GM18870 (cell line): Measurements from ENCODE around the gene IL15RA.
"Not testable (repeated sequence)": the region's sequence is repeated elsewhere in the genome, so short reads cannot be mapped to it uniquely, and the experiment has no call there.

Source experiments
- ATAC-seq: cut with Tn5 transposase; IDR thresholded peaks from one replicate; pipeline ENCODE4 v1.9.1; 2021; ENCODE audit warnings: moderate library complexity; ENCODE audit not compliant: unreplicated experiment

Gene IL15RA

GRCh38 chr10:5952731-5953385 lies 24.5 kb downstream of the IL15RA start:
- ATAC-seq: no peak

DNA sequence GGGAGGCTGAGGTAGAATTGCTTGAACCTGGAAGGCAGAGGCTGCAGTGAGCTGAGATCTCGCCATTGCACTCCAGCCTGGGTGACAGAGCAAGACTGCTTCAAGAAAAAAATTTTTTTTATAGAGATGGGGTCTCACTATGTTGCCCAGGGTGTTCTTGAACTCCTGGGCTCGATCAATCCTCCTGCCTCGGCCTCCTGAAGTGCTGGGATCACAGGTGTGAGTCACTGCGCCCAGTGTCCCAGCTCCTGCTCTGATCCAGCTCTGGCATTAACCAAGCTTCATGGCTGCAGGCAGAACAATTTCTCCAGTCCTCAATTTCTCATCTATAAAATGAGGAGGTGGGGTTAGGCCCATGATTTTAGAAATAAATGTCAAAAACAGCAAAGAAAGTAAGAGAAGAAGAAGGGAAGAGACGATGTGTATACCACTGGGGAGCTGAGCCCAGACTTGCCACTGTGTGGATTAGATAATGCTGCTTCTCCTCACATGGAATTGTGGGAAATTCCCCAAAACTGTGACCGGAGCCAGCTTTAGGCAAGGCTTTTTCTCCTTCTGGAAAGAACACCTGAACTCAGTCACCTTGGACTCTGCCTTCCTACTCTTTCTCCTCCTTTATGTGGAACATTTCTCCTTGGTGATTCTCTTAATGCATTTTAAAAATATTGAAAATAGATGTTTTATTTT lies 25.5 kb downstream of the IL15RA start:
- ATAC-seq: no peak

GRCh38 chr10:5951167-5951711 lies 26.1 kb downstream of the IL15RA start:
- no peak for ATAC-seq

- no peak for ATAC-seq
These were observed 28.2 kb downstream of the IL15RA start for GRCh38 chr10:5949009-5949759.

DNA sequence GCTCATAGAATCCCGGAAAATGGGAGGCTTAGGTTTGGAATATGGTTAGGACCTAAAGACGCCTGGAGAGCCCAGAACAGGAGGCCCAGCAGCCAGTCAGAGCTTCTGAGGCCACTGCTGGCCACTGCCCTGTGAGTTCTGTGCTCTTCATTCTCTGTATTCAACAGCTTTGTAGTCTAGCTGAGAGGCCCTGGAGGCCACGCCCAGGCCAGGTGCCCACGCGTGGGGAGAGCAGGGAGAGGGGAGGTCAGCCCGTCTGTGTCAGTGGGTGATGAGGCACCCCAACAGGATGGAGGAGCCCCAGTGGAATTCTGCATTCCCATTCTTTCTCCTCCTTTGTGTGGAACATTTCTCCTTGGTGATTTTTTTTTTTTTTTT lies 29.1 kb downstream of the IL15RA start:
- ATAC-seq: no peak

GRCh38 chr10:5947471-5948207 lies 29.7 kb downstream of the IL15RA start:
- ATAC-seq: no peak

GRCh38 chr10:5946786-5947185 lies 30.6 kb downstream of the IL15RA start:
- no peak for ATAC-seq

GRCh38 chr10:5946419-5946775 lies 30.9 kb downstream of the IL15RA start:
- not testable (repeated sequence) for ATAC-seq

DNA sequence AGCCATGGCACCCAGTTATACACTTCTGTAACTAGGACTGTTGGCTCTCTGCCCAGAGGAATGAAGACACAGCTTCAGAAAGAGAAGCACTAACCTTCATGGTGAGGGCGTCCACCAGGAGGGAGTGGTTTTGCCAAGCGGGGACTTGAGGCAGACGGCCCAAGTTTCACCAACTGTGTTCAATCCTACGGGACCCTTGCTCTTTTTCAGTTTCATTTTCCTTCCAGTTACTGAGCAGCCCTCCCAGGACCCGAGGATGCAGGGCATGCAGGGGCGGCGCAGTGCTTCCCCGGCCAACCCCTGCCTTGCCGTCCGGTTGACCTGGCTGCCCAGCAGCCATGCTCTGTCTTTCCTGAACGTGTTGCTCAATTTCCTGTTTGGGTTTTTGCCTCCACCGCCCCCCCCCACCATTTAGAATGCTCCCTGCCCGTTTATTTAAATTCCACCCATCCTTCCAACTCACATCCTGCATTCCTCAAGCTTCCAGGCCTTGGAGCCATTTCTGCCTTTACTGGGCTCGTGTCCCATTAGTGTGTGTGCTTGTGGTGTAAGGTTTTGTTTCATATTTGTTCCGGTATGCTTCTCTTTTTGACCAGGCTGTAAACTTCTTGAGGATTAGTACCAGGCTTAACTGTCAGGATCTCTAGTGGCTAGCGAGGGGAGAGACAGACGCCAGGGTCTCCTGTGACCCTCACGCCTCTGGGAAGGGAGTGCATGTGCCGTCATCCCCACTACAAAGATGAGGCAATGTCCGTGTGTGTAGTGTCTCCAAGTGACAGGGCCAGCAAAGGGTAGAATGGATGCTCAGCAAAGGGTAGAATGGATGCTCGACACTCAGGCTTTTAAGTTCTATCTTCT lies 31.6 kb downstream of the IL15RA start:
- ATAC-seq: no peak

DNA sequence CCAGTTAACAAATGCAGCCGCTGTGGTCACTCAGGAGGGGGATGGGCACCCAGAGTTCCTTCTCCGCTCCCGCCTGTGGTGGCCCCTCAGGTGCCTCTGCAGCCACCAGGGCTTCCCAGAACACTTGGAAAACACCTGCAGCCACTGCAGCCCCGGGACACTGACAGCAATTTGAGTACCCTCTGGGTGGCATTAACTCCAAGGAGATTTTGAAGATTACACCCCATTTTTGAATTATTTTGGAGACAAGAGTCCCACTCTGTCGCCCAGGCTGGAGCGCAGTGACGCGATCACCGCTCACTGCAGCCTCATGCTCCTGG lies 32.2 kb downstream of the IL15RA start:
- ATAC-seq: no peak

- ATAC-seq: no peak
These were observed 32.8 kb downstream of the IL15RA start for GRCh38 chr10:5944389-5945189.

DNA sequence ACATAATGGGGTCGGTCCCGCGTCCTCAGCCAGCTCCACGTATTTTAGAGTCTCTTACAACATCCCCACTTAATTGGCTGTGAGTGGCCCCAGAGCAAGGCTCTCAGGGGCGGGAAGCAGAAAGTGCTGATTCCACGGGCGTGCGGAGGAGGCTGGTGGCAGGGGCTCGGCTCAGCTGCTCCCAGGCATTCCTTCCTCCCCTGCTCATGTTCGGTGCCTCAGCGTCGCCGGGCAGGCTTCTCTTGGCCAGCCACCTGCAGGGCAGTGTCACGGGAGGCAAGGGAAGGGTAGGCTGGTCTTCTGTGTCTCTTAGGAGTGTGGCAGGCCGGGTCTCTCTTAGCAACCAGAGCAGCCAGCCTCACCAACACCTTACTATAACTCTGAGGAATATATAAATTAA lies 33.8 kb downstream of the IL15RA start:
- ATAC-seq: no peak

DNA sequence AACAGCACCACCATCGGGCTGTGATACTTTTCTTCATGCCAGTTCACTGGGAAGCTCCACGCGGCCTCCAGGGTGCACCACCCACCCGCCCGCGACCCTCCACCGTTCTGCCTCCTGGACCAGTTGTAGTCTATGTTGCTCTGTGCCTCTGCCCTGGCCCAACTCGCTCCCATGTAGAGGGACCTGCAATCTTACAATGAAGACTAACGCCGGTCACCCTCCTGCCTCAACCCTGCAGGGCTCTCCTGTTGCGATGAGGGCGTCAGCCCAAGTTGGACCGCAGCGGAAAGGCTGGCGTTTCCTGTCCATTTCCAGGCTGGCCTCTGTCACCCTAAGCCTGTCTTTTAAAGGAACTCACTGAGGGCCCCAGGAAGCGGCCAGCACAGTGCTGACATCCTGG lies 34.9 kb downstream of the IL15RA start:
- ATAC-seq: no peak

- no peak for ATAC-seq
These were observed 35.3 kb downstream of the IL15RA start for GRCh38 chr10:5942001-5942400.

DNA sequence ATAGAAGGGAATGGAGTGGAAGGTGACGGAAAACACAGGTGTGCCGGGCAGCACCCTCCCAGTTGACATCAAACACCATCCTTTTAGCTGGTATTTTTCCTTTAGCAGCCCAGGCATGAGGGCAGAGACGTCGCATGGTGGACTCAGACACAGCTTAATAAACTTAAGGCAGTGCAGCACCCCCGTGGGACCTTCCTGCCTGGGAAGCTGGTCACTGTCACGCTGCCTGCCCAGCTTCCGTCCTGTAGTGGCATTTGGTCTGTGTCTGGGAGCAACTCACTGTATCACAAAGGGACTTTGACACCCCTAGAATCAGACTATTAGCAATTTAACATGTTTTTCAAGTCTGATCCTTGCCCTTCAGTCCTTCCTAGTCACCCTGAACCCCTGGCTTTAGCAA lies 35.8 kb downstream of the IL15RA start:
- ATAC-seq: no peak

DNA sequence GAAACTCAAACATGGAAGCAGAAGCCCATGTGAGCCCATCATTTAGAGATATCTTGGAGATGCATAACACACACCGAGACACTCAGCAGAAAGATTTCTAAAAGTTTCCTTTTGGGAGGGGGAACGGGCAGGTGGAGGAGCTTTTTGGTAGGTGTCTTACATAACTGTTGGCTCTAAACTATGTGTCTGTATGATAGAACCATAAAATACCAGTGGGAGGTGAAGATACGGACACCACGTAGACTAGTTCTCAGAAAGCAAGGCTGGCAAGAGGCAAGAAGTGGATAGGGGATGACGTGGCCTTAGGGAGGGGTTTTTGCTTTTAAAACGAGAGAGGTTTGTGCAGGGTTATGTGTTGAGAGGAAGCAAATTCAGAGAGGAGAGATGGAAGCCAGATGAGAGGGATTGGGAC lies 36.5 kb downstream of the IL15RA start:
- ATAC-seq: no peak

GRCh38 chr10:5938291-5938690 lies 39.1 kb downstream of the IL15RA start:
- ATAC-seq: no peak

GRCh38 chr10:5937016-5937415 lies 40.3 kb downstream of the IL15RA start:
- no peak for ATAC-seq

DNA sequence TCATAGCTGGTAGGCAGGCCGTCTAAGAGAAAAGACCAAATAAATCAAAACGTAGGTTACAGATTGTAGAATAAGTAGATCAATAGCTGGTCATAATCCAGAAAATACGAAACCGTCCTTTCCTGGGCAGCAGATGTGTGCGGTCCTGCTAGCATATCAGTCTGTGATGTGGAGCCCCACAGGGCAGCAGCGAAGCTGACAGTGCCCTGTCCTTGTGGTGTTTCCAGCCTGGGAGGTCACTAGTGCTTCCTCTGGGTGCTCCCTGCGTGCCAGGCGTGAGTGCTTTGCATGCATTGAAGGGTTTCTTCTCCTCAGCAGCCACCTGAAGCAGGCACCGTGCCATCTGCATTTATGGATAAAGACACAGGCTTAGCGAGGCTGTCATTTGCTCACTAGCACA lies 41.7 kb downstream of the IL15RA start:
- ATAC-seq: no peak
